ENCODE measurements around the gene LSM2. TPM values are rescaled to one million over a fixed set of nuclear protein-coding genes. Genes with fewer than 3 reads are reported as not detected.

LSM2 gene
- total and polyA plus RNA-seq, 9 of the 15 experiments (the other 6 are each of a cell fraction or from before 2014, with no cell fraction given): 154 to 407 (median 223) TPM

- TF ChIP-seq ZBTB49 (CRISPR knock-in tag; IDR thresholded peaks at IDR 0.05; ENCODE audit: borderline replicate concordance): no peak
- TF ChIP-seq MNT (conservative IDR thresholded peaks at IDR 0.05): no peak
- no peak for TF ChIP-seq ZC3H11A (IDR thresholded peaks at IDR 0.05; ENCODE audit: low read depth, low read length)
- no peak for TF ChIP-seq ZNF398 (CRISPR knock-in tag; IDR thresholded peaks at IDR 0.05)
- TF ChIP-seq RBM39 (optimal IDR thresholded peaks at IDR 0.05; ENCODE audit: low read depth, low read length): no peak
- no peak for TF ChIP-seq STAT5B (CRISPR knock-in tag; IDR thresholded peaks at IDR 0.05)
- no peak for TF ChIP-seq NFYB (IDR thresholded peaks at IDR 0.05; ENCODE audit: extremely low read depth, insufficient read length)
- no peak for TF ChIP-seq ZNF3 (CRISPR knock-in tag; IDR thresholded peaks at IDR 0.05)
- TF ChIP-seq CBX1 (IDR thresholded peaks at IDR 0.05; ENCODE audit: low read depth): no peak
- TF ChIP-seq SAFB (IDR thresholded peaks at IDR 0.05; ENCODE audit: borderline replicate concordance, low read depth, low read length): no peak
- TF ChIP-seq CBFA2T2 (conservative IDR thresholded peaks at IDR 0.05): no peak
- no peak for TF ChIP-seq MIER1 (IDR thresholded peaks at IDR 0.05; ENCODE audit: low read depth)
- peak; percentile 90 for TF ChIP-seq CHD4 (IDR thresholded peaks at IDR 0.05; ENCODE audit: insufficient read depth, insufficient replicate concordance, low read depth, low read length, poor library complexity, severe bottlenecking)
- no peak for TF ChIP-seq RUNX1 (IDR thresholded peaks at IDR 0.05; ENCODE audit: low read depth)
- no peak for TF ChIP-seq FOXO4 (CRISPR knock-in tag; IDR thresholded peaks at IDR 0.05)
- no peak for TF ChIP-seq WHSC1 (IDR thresholded peaks at IDR 0.05; ENCODE audit: low read length)
- peak; percentile 69; the same call in 1 of the 2 replicates for TF ChIP-seq HDAC2 (IDR thresholded peaks at IDR 0.05)
- TF ChIP-seq STAG1 (CRISPR knock-in tag; IDR thresholded peaks at IDR 0.05; ENCODE audit: borderline replicate concordance): no peak
- TF ChIP-seq NKRF (IDR thresholded peaks at IDR 0.05; ENCODE audit: borderline replicate concordance): peak; percentile 78; the same call in 1 of the 2 replicates
These were observed 7.9 kb upstream of the LSM2 start (continued) for GRCh38 chr6:31814677-31815024.
